HL-60 (cell line): Measurements from ENCODE around the gene MATR3.

Experiments
- CTCF ChIP-seq: IDR thresholded peaks from one replicate; pipeline ENCODE4 v1.5.1; 2011; ENCODE audit warnings: low read length, control low read depth, inconsistent platforms; ENCODE audit not compliant: insufficient read depth
- POLR2AphosphoS5 ChIP-seq: IDR thresholded peaks from 2 replicates; pipeline ENCODE4 v1.6.1; 2012; ENCODE audit warnings: low read depth

GRCh38 chr5:139251695-139252288, 41.7 kb upstream of the MATR3 start:
- TF ChIP-seq CTCF (no peak), POLR2AphosphoS5 (no peak)
